Occipital lobe (tissue), 2 donors: ENCODE measurements around the gene DNAJC4. TPM values are rescaled to one million over a fixed set of nuclear protein-coding genes. Genes with fewer than 3 reads are reported as not detected.

Source experiments
- DNase-seq: peaks from one replicate; lab custom pipeline; 2025; lab: John Stamatoyannopoulos, UW
- total RNA-seq: library from RNA; depleted of rRNA; stranded (reverse); fragments of >200 nt; gene quantifications from one replicate; pipeline ENCODE4 v1.2.3, GENCODE V29; 2014

DNAJC4 gene, protein sequence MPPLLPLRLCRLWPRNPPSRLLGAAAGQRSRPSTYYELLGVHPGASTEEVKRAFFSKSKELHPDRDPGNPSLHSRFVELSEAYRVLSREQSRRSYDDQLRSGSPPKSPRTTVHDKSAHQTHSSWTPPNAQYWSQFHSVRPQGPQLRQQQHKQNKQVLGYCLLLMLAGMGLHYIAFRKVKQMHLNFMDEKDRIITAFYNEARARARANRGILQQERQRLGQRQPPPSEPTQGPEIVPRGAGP
- 5.6 TPM for total RNA-seq

DNA sequence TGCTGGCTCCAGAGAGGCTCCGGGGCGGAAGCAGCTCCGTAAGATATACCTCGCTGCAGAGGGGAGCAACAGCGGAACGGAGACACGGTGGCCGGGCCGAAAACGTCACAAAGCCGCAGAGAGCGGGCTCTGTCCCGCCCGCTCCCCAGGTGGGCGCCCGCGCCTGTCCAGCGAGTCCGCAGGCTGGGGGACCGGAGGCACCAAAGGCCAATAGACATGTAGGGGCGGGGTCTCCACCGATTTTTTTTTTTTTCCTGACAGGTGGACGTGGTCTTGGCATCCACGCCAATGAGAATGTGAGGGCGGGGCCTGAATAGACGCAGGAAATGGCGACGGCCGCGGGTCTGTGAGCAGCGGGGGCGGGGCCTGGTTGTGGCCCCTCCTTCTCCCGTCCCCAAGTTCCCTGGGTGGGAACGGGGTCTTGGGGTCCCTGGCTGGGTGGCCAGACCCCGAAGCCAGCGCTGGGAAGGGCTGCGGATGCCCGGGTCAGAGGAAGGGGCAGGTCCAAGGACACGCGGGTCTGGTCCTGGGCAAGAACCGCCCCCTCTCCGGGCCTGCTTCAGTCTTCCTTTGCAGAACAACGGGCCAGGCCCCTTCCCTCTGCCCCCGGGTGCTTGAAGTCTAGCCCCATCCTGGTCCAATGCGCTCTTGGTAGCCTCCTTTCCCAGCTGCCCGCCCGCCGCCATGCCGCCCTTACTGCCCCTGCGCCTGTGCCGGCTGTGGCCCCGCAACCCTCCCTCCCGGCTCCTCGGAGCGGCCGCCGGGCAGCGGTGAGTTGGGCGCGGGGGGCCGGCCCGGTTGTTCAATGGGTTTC lies at the start of gene DNAJC4:
Gene DNAJC4, plus strand, starts transcription at position 378 of the 814 bp plus-strand sequence. Its CDS starts 307 bp downstream, at position 685.
- DNase-seq = peak; percentile 87

DNA sequence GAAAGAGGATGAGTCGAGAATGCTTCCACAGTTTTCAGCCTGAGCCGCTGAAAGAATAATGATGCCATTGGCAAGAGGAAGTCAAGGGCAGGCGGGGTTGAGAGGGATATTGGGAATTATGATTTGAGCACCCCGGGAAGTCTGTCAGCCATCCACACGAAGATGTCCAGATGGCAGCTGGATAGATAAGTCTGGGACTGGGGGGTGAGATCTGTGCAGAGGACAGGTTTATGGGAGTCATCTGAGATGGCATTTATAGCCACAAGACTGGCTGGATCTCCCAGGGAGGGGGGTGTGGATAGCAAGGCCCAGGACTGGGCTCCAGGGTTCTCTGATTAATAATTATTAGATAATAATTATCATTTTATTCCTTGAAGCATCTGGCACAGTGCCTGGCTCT lies 49.5 kb upstream of the DNAJC4 start:
- DNase-seq = no peak

DNA sequence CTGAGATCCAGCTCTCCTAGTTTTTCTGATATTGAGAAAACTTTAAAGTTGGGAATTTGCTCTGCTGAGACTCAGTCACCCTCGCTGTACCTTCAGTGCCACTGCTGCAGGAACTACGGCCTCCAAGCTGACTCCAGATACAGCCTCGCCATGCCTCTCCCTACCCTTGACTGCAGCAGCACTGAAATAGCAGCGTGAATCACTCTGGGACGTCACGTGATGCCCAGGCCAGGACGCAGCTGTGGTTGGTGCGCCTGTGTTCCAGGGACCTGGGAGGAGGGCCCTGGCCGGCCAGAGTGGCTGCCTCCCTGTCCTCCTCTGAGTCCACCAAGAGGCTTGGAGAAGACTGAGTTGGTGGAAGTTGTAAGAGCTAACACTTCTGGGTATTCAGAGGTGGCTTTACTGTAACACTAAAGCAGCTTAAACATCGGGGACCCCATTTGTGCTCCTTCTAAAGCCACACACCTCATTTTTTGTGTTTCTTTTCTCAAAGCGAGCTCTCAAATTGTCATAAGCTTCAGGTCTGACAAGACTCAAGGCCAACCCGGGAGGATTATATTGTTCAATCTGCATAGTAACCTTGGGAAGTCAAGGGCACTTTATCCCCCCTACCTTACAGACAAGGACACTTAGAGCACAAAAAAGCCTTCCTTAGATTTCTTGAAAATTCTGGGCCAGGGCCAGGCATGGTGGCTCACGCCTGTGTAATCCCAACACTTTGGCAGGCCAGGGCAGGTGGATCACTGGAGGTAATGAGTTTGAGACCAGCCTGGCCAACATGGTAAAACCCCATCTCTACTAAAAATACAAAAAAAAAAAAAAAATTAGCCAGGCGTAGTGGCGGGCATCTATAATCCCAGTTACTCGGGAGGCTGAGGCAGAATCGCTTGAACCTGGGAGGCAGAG lies 48.6 kb upstream of the DNAJC4 start:
- DNase-seq = peak; percentile 91

DNA sequence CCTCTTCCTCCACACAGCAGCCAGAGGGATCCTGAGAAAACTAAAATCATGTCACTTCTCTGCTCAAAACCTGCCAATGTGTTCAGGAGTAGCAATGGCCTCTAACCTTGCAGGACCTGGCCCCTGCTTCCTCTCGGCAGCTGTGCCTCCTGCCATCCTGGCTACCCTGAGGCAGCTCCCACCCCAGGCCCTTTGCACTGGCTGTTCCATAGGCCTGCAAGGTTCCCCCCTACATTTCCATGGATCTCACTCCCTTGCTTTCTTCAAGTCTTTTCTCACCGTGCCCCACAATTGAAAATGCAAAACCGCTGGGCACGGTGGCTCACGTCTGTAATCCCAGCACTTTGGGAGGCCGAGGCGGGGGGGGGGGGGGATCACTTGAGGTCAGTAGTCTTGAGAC lies 46.5 kb upstream of the DNAJC4 start:
- no peak for DNase-seq

DNA sequence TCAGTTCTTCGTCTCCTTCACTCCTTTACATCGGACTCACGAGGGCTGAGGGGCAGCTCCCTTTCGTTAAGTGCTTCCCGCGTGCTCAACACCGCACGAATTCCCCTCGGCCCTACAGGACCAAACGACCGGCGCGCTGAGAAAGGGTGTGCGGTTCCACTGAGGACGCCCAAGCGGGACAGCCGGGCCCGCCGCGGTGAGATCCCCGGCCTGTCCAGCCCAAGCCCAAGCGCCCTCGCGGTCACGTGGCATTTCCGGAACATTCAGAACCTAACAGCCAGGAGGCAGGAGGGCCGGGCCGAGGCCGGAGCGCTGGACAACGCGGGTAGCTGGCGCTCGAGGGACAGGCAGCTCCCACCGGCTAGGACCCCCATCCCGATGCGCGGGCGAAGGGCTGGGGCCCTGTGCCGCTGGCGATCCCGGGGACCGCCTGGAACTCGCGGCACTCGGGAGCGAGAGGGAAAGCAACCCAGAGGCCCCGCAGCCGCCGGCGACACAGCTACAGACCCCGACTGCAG lies 45.1 kb upstream of the DNAJC4 start:
- peak; percentile 82 for DNase-seq

DNA sequence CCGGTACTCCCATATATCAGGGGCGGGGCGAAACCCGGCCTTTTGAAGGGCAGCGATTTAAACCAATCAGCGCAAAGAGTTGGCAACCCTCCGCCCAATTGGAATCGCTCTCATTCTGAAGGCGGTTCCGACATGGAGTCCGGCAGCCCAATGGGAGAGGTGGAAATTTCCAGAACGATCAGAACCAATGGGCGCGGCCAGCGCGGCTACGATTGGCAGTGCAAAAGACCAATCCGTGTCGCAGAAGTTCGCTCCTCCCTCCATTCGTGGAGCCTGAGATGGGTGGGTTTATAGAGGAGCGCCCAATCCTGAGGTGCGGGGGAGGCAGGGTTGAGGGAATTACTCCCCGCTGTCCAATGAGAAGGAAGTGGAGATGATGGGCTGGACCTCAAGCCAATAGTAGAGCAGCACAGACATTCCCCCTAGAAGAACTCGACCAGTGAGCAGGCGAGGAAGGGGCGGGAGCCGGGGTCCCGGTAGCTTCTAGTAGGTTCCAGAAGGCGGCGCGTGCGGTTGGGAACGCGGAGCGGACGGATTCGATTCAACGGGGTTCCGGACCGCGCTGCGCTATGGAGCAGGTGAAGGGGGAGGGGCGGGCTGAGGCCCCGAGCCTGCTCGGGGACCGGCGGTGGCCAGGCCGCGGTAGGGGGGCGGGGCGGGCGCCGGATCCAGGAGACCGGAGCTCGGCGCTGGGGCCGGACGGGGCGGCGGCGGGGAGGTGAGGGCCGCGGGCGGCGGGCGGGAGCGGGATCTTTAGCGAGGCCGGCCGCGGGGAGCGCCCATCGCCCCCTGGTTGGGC lies 44.5 kb upstream of the DNAJC4 start, which contains the start of gene STIP1:
Gene STIP1, plus strand, starts transcription at position 479 of the 799 bp plus-strand sequence. Its CDS starts 91 bp downstream, at position 570.
- DNase-seq = peak; percentile 100

DNA sequence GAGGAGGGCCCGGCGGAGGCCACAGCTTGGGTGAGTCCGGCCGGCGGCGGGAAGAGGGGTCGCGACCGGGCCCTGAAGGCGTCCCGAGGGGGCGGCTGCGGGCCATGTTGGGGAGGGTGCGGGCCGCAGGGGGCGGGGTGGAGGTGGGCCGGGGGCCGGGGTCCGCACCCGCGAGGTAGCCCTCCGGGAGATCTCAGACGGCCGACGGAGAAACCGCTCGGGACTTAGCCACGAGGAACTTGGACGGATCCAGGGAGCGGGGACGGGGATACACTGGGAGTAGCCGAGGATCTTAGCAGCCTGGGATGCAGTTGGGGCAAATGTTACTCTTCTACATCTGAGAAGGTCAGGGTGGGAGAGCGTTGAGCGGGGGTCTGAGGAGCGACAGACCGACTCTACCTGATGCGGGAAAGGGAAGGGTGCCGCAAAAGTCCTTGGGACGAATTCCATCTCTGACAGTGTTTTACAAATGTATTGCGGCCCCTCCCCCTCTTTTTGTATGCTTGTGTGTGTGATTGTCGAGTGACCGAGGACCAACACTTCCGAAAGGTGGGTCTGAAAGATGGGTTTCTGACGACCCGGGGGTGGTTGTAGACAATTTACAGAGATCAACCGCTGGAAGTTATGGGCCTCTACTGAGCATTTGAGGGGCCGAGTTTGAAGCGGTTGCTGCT lies 43.7 kb upstream of the DNAJC4 start:
- no peak for DNase-seq

DNA sequence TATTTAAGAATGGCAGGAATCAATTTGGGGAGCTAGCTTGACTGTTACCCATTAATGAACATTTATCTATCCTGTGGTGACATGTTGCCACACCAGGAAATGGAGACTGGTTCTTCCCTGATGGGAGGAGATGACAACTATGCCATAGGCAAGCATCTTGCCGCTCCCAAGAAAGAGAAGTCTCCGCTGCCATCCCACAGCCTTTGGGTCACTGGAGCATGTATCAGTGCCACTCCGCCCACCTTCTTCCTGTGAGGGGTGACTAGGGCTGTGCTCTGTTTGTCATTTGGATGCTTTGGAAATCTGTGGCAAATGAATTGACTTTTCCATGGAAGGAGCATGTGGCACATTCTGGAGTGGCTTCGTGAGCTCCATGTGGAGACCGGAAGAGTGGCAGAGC lies 37.9 kb upstream of the DNAJC4 start:
- no peak for DNase-seq

DNA sequence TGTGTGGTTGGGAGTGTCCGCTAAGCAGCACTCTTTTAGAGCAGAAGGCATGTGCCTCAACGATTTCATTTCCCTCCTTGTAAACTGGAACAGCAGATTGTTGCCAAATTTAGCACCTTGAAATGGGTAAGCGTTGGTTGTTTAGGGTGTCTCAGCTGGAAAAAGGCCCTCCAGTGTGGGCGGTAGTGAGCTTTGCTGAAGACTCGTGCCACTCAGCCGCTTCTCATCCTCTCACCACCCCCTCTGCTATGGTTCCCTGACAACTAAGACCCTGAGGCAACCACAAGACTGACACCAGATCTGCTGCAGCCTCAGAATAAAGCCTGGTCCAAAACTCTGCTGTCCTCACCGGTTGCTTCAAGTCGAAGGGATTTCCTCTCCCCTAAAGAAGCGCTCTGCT lies 33.7 kb upstream of the DNAJC4 start:
- DNase-seq = peak; percentile 36

DNA sequence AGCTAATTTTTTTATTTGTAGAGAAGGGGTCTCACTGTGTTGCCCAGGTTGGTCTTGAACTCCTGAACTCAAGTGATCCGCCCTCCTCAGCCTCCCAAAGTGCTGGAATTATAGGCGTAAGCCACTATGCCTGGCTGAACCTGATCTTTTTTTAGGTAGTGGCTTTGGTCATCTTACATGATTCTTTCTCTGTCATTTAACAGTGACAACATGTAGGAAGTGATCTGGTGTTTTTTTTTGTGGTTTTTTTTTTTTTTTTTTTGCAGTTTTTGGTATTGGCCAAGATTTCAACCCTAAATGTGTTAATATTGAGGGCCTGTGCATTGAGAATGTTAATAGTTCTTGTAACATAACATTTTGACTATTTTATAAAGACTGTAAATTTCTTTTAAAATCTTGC lies 31.8 kb upstream of the DNAJC4 start:
- no peak for DNase-seq

DNA sequence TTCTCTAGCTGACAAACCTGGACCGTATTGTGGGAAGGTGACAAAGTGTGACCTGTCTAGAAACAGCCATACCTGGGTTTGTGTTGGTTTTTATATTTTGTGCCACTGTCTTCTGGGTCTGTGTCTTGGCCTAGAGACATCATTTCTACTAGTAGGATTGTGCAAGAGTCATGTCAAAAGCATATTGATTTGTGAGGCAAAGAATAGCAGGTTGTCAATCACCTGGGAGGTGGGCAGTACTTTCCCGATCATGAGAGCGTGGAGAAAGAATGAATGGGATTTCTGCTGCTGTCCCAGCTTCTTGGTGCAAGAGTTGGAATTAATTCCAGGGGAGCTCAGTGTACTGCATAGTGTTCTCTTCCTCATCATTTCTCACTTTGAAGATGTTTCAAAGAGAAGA lies 28.8 kb upstream of the DNAJC4 start:
- no peak for DNase-seq

DNA sequence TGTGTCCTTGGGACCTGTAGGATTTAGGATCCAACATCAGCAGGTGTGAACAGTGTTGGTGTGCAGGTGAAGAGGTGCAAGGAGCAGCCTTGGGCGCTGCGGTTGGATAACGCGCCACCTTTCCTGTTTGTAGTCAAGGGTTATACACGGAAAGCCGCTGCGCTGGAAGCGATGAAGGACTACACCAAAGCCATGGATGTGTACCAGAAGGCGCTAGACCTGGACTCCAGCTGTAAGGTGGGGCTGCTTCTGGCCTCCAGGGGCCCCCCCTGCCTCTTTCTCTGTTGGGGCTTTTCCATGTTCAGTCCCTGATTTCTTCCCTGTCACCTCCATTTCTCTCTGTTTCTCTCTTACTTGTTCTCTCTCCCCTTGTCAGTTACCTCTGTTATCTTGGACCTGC lies 27.4 kb upstream of the DNAJC4 start:
- no peak for DNase-seq

DNA sequence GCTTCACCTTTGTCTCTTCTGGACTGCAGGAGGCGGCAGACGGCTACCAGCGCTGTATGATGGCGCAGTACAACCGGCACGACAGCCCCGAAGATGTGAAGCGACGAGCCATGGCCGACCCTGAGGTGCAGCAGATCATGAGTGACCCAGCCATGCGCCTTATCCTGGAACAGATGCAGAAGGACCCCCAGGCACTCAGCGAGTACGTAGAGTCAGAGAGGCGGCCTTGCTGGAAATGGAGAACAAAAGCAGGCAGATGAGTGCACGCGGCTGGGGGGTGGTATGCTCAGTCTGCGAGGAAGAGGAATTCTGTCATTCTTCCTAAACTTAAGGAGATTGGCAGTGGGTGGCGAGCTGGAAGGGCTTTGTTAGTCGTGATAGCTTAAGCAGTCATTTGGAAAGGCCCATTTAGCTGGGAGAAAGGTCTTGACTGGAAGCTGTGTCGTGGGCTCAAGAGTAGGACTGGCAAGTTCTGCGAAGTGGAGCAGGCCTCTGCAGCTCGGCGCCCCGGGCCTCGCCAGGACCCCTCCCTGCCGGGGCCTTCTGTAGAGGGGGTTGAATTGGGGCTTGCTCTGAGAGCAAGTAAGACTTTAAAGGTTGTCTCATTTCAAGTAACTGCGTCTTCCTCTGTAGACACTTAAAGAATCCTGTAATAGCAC lies 26.8 kb upstream of the DNAJC4 start:
- no peak for DNase-seq

DNA sequence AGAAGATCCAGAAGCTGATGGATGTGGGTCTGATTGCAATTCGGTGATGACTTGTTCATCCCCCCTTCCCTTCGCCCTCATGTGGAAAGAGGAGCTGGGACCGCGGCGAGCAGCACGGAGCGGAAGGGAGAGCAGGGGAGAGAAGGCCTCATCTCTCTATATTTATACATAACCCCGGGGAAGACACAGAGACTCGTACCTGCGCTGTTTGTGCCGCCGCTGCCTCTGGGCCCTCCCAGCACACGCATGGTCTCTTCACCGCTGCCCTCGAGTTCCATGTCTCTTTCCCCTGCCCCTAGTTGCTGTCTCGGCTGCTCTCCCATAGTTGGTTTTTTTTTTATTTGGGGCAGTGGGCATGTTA lies 26.3 kb upstream of the DNAJC4 start:
- no peak for DNase-seq

DNA sequence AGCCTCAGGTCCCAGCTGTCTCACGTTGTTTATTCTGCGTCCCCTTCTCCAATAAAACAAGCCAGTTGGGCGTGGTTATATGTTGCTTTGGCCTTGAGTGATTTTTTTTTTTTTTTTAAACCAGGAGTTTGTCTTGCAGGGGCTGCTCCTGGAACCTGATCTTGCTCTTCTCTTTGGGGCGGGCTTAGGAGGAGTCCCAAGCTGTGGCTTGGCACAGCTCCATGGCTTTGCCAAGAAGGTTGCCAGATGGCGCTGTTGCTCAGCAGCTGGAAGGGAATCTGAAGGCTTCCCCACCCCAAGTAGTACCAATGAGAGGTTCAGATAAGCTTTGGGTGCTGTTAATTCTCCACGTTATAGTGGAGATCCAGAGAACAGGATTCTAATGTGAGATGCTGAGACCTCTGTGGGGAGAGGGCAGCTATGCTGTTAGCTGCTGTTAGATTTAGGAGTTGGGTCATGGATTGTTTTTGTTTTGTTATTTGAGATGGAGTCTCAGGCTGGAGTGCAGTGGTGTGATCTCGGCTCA lies 25.8 kb upstream of the DNAJC4 start:
- DNase-seq = peak; percentile 66

DNA sequence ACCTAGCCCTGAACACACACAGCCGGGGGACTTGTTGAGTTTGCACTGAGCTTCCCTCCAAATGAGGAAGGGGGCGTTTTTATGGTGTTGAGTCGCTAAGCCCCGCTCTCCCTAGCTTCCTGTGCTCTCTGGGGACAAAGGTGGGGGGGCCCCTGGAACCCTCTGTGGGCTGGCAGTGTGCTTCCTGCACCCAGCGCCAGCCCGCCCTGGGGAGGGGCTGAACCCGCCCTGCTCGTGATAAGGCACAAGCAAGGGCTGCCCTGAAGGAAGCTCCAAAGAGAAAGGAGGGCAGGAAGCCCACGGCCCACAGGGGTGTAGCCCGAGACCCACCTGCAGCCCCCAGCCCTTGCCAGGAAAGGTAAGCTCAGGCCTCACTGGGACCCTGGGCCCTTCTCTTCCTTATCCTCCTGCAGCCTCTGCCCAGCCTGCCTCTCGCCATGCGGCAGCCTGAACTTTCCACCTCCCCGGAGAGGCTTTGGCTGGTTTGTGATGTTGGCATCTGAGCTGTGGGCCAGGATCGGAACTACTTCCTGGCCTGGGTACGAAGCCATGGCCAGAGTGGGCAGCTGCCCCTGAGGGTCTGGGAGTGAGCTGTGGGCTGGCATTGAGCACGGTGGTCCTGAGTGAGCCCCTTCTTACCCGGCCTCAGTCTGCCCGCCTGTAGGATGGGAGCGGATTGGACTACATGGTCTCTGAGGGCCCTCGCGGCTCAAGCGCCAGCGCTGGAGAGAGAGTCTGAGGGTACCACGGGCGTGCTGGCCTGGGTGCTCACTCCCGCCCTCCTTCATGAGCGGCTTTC lies 23.7 kb upstream of the DNAJC4 start, which contains the start of gene FERMT3:
Gene FERMT3, plus strand, starts transcription at position 265 of the 799 bp plus-strand sequence. CDS start 644 bp downstream, outside the sequence.
- no peak for DNase-seq

DNA sequence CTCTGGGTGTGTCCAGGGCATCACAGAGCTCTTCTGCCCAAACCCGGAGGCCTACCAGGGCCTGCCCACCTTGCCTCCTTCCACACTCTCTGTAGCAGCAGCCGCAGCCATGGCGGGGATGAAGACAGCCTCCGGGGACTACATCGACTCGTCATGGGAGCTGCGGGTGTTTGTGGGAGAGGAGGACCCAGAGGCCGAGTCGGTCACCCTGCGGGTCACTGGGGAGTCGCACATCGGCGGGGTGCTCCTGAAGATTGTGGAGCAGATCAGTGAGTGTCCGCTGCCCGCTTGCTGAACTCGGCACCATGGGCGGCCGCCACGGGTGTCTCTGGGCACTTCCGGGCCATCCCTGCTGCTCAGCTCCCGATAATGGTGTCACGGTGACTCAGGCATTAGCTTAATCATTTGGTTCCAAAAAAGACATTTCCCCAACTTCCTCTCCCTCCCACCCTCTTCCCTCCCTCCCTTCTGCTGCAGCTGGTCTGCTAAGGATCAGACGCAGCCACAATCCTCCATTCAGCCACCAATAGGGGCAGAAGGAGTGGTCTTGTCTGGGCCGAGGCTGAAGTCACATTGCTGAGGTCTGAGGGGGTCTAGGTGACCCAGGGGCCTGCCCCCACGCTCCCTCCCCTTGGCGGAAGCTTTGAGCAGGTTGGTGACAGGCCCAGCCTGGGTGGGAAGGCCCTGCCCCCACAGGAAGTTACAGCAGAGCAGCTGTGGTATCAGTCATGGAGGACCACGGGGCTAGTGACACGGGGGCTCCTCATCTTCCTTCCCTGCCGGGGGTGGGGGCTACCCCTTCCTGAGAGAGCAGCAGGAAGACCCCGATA lies 22.9 kb upstream of the DNAJC4 start:
- DNase-seq = no peak
